Measurements from ENCODE around the gene FASN. TPM values are rescaled to one million over a fixed set of nuclear protein-coding genes. Genes with fewer than 3 reads are reported as not detected.

Gene FASN
- total and polyA plus RNA-seq, 2 of the 13 experiments (the other 11 are each of a cell fraction or from before 2014, with no cell fraction given) = 51.7 to 101 TPM

GRCh38 chr17:82055023-82055964 lies 42.7 kb downstream of the FASN start:
- DNase-seq (ENCODE audit: low spot score) = no peak
- Histone ChIP-seq H3K36me3 (replicated peaks in 1 of 2; ENCODE audit: control insufficient read depth in 1 of 2, insufficient read depth in 2 of 2, low read length in 2 of 2) (peaks cover 31 to 47% of the 10 kb centered on the region in 2 experiments), H3K27me3 (ENCODE audit: control insufficient read depth in 1 of 2, insufficient read depth in 2 of 2, low read length in 2 of 2) (no peaks in the 10 kb centered on the region; a peak in 2 of 5 replicates), H3K4me2 (ENCODE audit: low read depth, low read length) (no peak overlapping the region), H4K20me1 (ENCODE audit: insufficient read depth, low read length) (no peaks in the 10 kb centered on the region; the same call in 1 of the 2 replicates), H3K4me1 (ENCODE audit: insufficient read depth, low read length) (peaks cover 52% of the 10 kb centered on the region), H3K79me2 (ENCODE audit: insufficient read depth, low read length) (peaks cover 26% of the 10 kb centered on the region), H3K9me3 (ENCODE audit: low read length) (no peaks in the 10 kb centered on the region), H2AFZ (ENCODE audit: low read length) (no peak overlapping the region), H3K9ac (ENCODE audit: insufficient read depth, low read depth, low read length) (no peak overlapping the region), H3K27ac (ENCODE audit: extremely low read length, insufficient read depth, low read length) (peak overlapping the region; percentile 91), H3K4me3 (replicated peaks in 1 of 3; ENCODE audit: insufficient read depth in 1 of 3, low read depth in 2 of 3, low read length in 3 of 3) (no peak overlapping the region)
- FAIRE-seq = no peak
- in situ Hi-C loops (cut with HindIII; ENCODE audit: extremely low pct_ligation_motif_present, low pct_unique_long_range_greater_than_20kb) (no loop called here), intact Hi-C loops (cut with micrococcal nuclease; ENCODE audit: unreplicated experiment) (no loop called here)
- CTCF ChIA-PET (ENCODE audit: low intra/inter-chr PET ratio, low total read pairs) = no interaction called here
- ATAC-seq = no peak
- 92% methylated on average over 19 of the region's 26 CpGs for WGBS (ENCODE audit: low lambda C conversion rate)
- no TSS peak for BruUV-seq (replicated peaks)
- POLR2A ChIA-PET = interaction anchor here (1.6 to 3.1 kb wide), 3 partner anchors 8 to 18 kb away, joined by 3 to 28 read pairs (median 14); partner anchors contain the start of genes DCXR and DUS1L
- TF ChIP-seq AGO2 (optimal IDR thresholded peaks at IDR 0.05; ENCODE audit: low read depth, low read length) (peak; percentile 83), ARID4A (CRISPR knock-in tag; IDR thresholded peaks at IDR 0.05; ENCODE audit: borderline replicate concordance) (0 out of 2 replicates have a peak, but pooled peaks have one; percentile 34), CEBPZ (IDR thresholded peaks at IDR 0.05; ENCODE audit: low read length) (no peak), PATZ1 (CRISPR knock-in tag; IDR thresholded peaks at IDR 0.05) (no peak), POLR2G (IDR thresholded peaks at IDR 0.05; ENCODE audit: low read depth, low read length) (peak; percentile 50), DR1 (CRISPR knock-in tag; IDR thresholded peaks at IDR 0.05) (no peak), ZNF451 (CRISPR knock-in tag; IDR thresholded peaks at IDR 0.05) (0 out of 2 replicates have a peak, but pooled peaks have one; percentile 51), CTCF (CRISPR knock-in tag; IDR thresholded peaks at IDR 0.05) (no peak), HMGA1 (CRISPR knock-in tag; conservative IDR thresholded peaks at IDR 0.05) (no peak), AKAP8 (CRISPR knock-in tag; IDR thresholded peaks at IDR 0.05) (0 out of 2 replicates have a peak, but pooled peaks have one; percentile 38)

Measured in HepG2 (cell line).